GM23338 (cell line): ENCODE results near the gene NOLC1. TPM values are rescaled to one million over a fixed set of nuclear protein-coding genes. Genes with fewer than 3 reads are reported as not detected.

Experiments
- ATAC-seq: fragments of 200-7000 bp; cut with Tn5 transposase; 3 replicates; pipeline ENCODE4 v1.9.1; 2020
- DNase-seq: peaks from one replicate; pipeline ENCODE4 v3.0.0-alpha.2; 2015; ENCODE audit warnings: low spot score
- H2AFZ ChIP-seq: fragments of 200-600 bp; sonication (generic); 2 replicates; pipeline ENCODE4 v1.8.0; 2016; ENCODE audit warnings: antibody characterized with exemption, mild to moderate bottlenecking, moderate library complexity
- H3F3A ChIP-seq: fragments of 200-600 bp; sonication (generic); replicated peaks from 2 replicates; pipeline ENCODE4 v1.8.0; 2017; ENCODE audit warnings: antibody characterized with exemption, mixed run types, low read depth
- H3K27ac ChIP-seq: fragments of 200-600 bp; sonication (generic); 2 replicates; pipeline ENCODE4 v1.6.1; 2016; ENCODE audit warnings: low read depth
- H3K27me3 ChIP-seq: fragments of 200-600 bp; sonication (generic); 2 replicates; pipeline ENCODE4 v1.8.0; 2016; ENCODE audit warnings: mild to moderate bottlenecking, mixed run types, moderate library complexity; ENCODE audit not compliant: insufficient read depth
- H3K36me3 ChIP-seq: fragments of 200-600 bp; sonication (generic); 2 replicates; pipeline ENCODE4 v1.8.0; 2016; ENCODE audit warnings: mild to moderate bottlenecking; ENCODE audit not compliant: insufficient read depth
- H3K4me1 ChIP-seq: fragments of 200-600 bp; sonication (generic); 2 replicates; pipeline ENCODE4 v1.8.0; 2016; ENCODE audit warnings: mild to moderate bottlenecking, moderate library complexity; ENCODE audit not compliant: insufficient read depth
- H3K4me2 ChIP-seq: fragments of 200-600 bp; sonication (generic); 2 replicates; pipeline ENCODE4 v1.7.1; 2017; ENCODE audit warnings: mixed run types
- H3K4me3 ChIP-seq: fragments of 200-600 bp; sonication (generic); 2 replicates; pipeline ENCODE4 v1.6.1; 2016; ENCODE audit warnings: mixed run types
- H3K79me2 ChIP-seq: fragments of 200-600 bp; sonication (generic); replicated peaks from 2 replicates; pipeline ENCODE4 v1.8.0; 2017; ENCODE audit warnings: mild to moderate bottlenecking; ENCODE audit not compliant: insufficient read depth
- H3K9me2 ChIP-seq: fragments of 200-600 bp; sonication (generic); 2 replicates; pipeline ENCODE4 v1.8.0; 2017; ENCODE audit not compliant: insufficient read depth
- H4K20me1 ChIP-seq: fragments of 200-600 bp; sonication (generic); replicated peaks from 2 replicates; pipeline ENCODE4 v1.8.0; 2017; ENCODE audit warnings: mild to moderate bottlenecking; ENCODE audit not compliant: insufficient read depth
- H3K27ac Mint-ChIP-seq: 2 replicates; pipeline ENCODE4 v1.8.0; 2020; ENCODE audit warnings: inconsistent platforms, mild to moderate bottlenecking, moderate library complexity, mixed read lengths
- H3K27me3 Mint-ChIP-seq: 3 replicates; pipeline ENCODE4 v1.8.0; 2022; ENCODE audit warnings: low read depth, mild to moderate bottlenecking, moderate library complexity, mixed read lengths, inconsistent platforms; ENCODE audit not compliant: insufficient read depth, poor library complexity
- H3K36me3 Mint-ChIP-seq: 3 replicates; pipeline ENCODE4 v1.8.0; 2021; ENCODE audit warnings: low read depth, mild to moderate bottlenecking, inconsistent platforms, moderate library complexity, mixed read lengths
- H3K4me1 Mint-ChIP-seq: 3 replicates; pipeline ENCODE4 v1.8.0; 2020; ENCODE audit warnings: mild to moderate bottlenecking, inconsistent platforms, mixed read lengths
- H3K4me3 Mint-ChIP-seq: 3 replicates; pipeline ENCODE4 v1.8.0; 2021; ENCODE audit warnings: moderate library complexity, mild to moderate bottlenecking, inconsistent platforms, mixed read lengths
- H3K9me3 Mint-ChIP-seq: 3 replicates; pipeline ENCODE4 v1.8.0; 2020; ENCODE audit warnings: moderate library complexity, mild to moderate bottlenecking, inconsistent platforms, mixed read lengths
- CTCF ChIP-seq, 2 experiments: fragments of 200-600 bp in 1 of 2; sonication (generic) in 1 of 2; conservative IDR thresholded peaks; 2 replicates each; pipeline versions ENCODE4 v1.5.1 to v1.6.1; 2016 to 2017; ENCODE audit warnings: antibody characterized with exemption in 2 of 2, low read depth in 2 of 2, mild to moderate bottlenecking in 2 of 2, moderate library complexity in 1 of 2
- ETS1 ChIP-seq: IDR thresholded peaks from 2 replicates; pipeline ENCODE4 v1.6.1; 2016; ENCODE audit warnings: antibody characterized with exemption
- EZH2phosphoT487 ChIP-seq: fragments of 200-600 bp; sonication (generic); IDR thresholded peaks from one replicate; pipeline ENCODE4 v1.8.1; 2018; ENCODE audit warnings: antibody characterized with exemption; ENCODE audit not compliant: unreplicated experiment
- JUNB ChIP-seq: IDR thresholded peaks from one replicate; pipeline ENCODE4 v1.6.1; 2016; ENCODE audit warnings: antibody characterized with exemption; ENCODE audit not compliant: unreplicated experiment
- POLR2AphosphoS5 ChIP-seq: IDR thresholded peaks from 2 replicates; pipeline ENCODE4 v1.6.1; 2016; ENCODE audit warnings: antibody characterized with exemption, low read depth
- STAT1 ChIP-seq: IDR thresholded peaks from one replicate; pipeline ENCODE4 v1.6.1; 2016; ENCODE audit warnings: antibody characterized with exemption; ENCODE audit not compliant: unreplicated experiment
- ZNF331 ChIP-seq: fragments of 250-450 bp; sonication (Bioruptor Pico); IDR thresholded peaks from 2 replicates; pipeline ENCODE4 v1.5.0; 2020; ENCODE audit warnings: low read depth, mild to moderate bottlenecking, moderate library complexity
- polyA plus RNA-seq: library from polyadenylated mRNA; unstranded; fragments of >200 nt; fragmentation: Nextera tagmentation; extraction: Ambion mirVana; gene quantifications from 2 replicates; pipeline ENCODE4 v1.2.1, GENCODE V29; 2016
- total RNA-seq: library from RNA; depleted of rRNA; stranded (reverse); fragments of >200 nt; shearing (Covaris generic); gene quantifications from 2 replicates; pipeline ENCODE4 v1.2.3, GENCODE V29; 2014
- TF ChIP-seq, protein P1 (sequence below): IDR thresholded peaks from one replicate; pipeline ENCODE4 v1.6.1; 2018; ENCODE audit warnings: antibody characterized with exemption; ENCODE audit not compliant: unreplicated experiment

The NOLC1 gene
- total and polyA plus RNA-seq, 2 experiments from 2014 or later: 126 to 178 TPM

DNA sequence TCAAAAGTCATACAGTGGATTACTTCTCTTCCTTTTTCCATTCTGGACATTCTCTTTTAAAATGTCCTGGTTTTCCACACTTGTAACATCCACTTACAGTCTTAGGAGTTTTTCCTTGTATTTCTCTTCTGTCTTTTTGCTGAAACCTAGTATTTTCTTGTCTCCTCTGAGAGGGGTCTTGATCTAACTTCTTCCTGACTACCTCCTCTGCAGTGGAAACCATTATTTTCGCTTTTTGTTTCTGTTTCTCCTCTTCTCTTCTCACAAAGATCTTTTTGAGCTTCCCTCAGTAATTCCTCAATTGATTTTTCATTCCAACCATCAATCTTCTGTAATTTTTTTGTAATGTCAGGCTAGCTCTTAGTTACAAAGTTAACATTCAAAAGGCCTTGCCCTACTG is 50.2 kb downstream of the NOLC1 start:
- no peaks in the 10 kb centered on the region for H3K4me1 ChIP-seq
- no peak overlapping the region for H3K4me2 ChIP-seq
- H3K4me3 ChIP-seq: no peak overlapping the region
- Mint-ChIP-seq H3K27me3 (peaks cover 4% of the 10 kb centered on the region), H3K36me3 (peaks cover 8% of the 10 kb centered on the region; the same call in 2 of the 3 replicates), H3K9me3 (peaks cover 61% of the 10 kb centered on the region), H3K4me3 (no peak overlapping the region), H3K27ac (no peak overlapping the region), H3K4me1 (no peaks in the 10 kb centered on the region)
- no peaks in the 10 kb centered on the region for H3K9me2 ChIP-seq
- ATAC-seq (no peak), DNase-seq (no peak)
- no peaks in the 10 kb centered on the region for H4K20me1 ChIP-seq
- no peaks in the 10 kb centered on the region for H3K79me2 ChIP-seq
- no peak overlapping the region for H3K27ac ChIP-seq
- no peaks in the 10 kb centered on the region for H3F3A ChIP-seq
- H3K27me3 ChIP-seq: no peaks in the 10 kb centered on the region
- H3K36me3 ChIP-seq: peaks cover 3% of the 10 kb centered on the region; the same call in 1 of the 2 replicates
- H2AFZ ChIP-seq: no peak overlapping the region
- no peak for TF ChIP-seq STAT1
- no peak for TF ChIP-seq EZH2phosphoT487
- TF ChIP-seq, protein P1, sequence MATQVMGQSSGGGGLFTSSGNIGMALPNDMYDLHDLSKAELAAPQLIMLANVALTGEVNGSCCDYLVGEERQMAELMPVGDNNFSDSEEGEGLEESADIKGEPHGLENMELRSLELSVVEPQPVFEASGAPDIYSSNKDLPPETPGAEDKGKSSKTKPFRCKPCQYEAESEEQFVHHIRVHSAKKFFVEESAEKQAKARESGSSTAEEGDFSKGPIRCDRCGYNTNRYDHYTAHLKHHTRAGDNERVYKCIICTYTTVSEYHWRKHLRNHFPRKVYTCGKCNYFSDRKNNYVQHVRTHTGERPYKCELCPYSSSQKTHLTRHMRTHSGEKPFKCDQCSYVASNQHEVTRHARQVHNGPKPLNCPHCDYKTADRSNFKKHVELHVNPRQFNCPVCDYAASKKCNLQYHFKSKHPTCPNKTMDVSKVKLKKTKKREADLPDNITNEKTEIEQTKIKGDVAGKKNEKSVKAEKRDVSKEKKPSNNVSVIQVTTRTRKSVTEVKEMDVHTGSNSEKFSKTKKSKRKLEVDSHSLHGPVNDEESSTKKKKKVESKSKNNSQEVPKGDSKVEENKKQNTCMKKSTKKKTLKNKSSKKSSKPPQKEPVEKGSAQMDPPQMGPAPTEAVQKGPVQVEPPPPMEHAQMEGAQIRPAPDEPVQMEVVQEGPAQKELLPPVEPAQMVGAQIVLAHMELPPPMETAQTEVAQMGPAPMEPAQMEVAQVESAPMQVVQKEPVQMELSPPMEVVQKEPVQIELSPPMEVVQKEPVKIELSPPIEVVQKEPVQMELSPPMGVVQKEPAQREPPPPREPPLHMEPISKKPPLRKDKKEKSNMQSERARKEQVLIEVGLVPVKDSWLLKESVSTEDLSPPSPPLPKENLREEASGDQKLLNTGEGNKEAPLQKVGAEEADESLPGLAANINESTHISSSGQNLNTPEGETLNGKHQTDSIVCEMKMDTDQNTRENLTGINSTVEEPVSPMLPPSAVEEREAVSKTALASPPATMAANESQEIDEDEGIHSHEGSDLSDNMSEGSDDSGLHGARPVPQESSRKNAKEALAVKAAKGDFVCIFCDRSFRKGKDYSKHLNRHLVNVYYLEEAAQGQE: no peak
- TF ChIP-seq JUNB: no peak
- TF ChIP-seq CTCF (conservative IDR thresholded peaks at IDR 0.05; ENCODE audit: low read depth in 2 of 2): no peak
- no peak for TF ChIP-seq ZNF331 (CRISPR knock-in tag)
- no peak for TF ChIP-seq POLR2AphosphoS5
- no peak for TF ChIP-seq ETS1

- no peak overlapping the region for H3K4me2 ChIP-seq
- H3K36me3 Mint-ChIP-seq: no peaks in the 10 kb centered on the region; the same call in 2 of the 3 replicates
- ATAC-seq: no peak
- TF ChIP-seq CTCF (conservative IDR thresholded peaks at IDR 0.05; ENCODE audit: low read depth in 2 of 2): no peak
- TF ChIP-seq EZH2phosphoT487: no peak
- TF ChIP-seq POLR2AphosphoS5: no peak
- no peak for TF ChIP-seq ETS1
- no peak for TF ChIP-seq JUNB
Observed at GRCh38 chr10:102208311-102209035, 56.3 kb downstream of the NOLC1 start.

More at GRCh38 chr10:102208311-102209035, 56.3 kb downstream of the NOLC1 start:
- no peaks in the 10 kb centered on the region for H3K27me3 ChIP-seq
- Mint-ChIP-seq H3K27ac (no peak overlapping the region), H3K4me1 (no peaks in the 10 kb centered on the region), H3K27me3 (peaks cover 11% of the 10 kb centered on the region), H3K9me3 (peaks cover 16% of the 10 kb centered on the region), H3K4me3 (no peak overlapping the region)
- H3K79me2 ChIP-seq: no peaks in the 10 kb centered on the region
- H3K9me2 ChIP-seq: no peaks in the 10 kb centered on the region
- DNase-seq: no peak
- no peak overlapping the region for H3K4me3 ChIP-seq
- no peaks in the 10 kb centered on the region for H3F3A ChIP-seq
- H3K27ac ChIP-seq: no peak overlapping the region
- peaks cover 3% of the 10 kb centered on the region; the same call in 1 of the 2 replicates for H3K36me3 ChIP-seq
- H4K20me1 ChIP-seq: no peaks in the 10 kb centered on the region
- H2AFZ ChIP-seq: no peak overlapping the region; the same call in 1 of the 2 replicates
- H3K4me1 ChIP-seq: no peaks in the 10 kb centered on the region
